Panc1 (cell line): ENCODE results near the gene KLF11. TPM values are rescaled to one million over a fixed set of nuclear protein-coding genes. Genes with fewer than 3 reads are reported as not detected.

Source experiments
- ATAC-seq: fragments of 200-7000 bp; cut with Tn5 transposase; 2 replicates; pipeline ENCODE4 v1.9.1; 2020; ENCODE audit warnings: mild to moderate bottlenecking, moderate library complexity
- BruUV-seq: library from RNA; stranded (reverse); fragments of 400-500 nt; replicated peaks from 2 replicates; lab custom pipeline; 2021; lab: Mats Ljungman, UMichigan
- CTCF ChIA-PET: fragments of 300-600 bp; sonication (Branson Sonifier 250); formaldehyde crosslinking; loops from one replicate; lab custom pipeline; 2022; ENCODE audit warnings: antibody characterized with exemption; lab: Charles Lee
- POLR2A ChIA-PET: fragments of 300-600 bp; sonication (Branson Sonifier 250); formaldehyde crosslinking; loops from one replicate; lab custom pipeline; 2022; ENCODE audit warnings: antibody characterized with exemption; lab: Charles Lee
- DNase-seq: peaks from one replicate; pipeline ENCODE4 v3.0.0-alpha.2; 2010; ENCODE audit warnings: low read depth, low spot score
- H3K27ac ChIP-seq: 2 replicates; pipeline ENCODE4 v1.5.1; 2011; ENCODE audit warnings: mild to moderate bottlenecking, low read length, inconsistent platforms
- H3K27me3 ChIP-seq: fragments of 200-500 bp; sonication (Bioruptor generic); 2 replicates; pipeline ENCODE4 v1.6.0; 2014; ENCODE audit warnings: low read length, inconsistent platforms; ENCODE audit not compliant: control insufficient read depth, insufficient read depth
- H3K36me3 ChIP-seq: fragments of 200-500 bp; sonication (Bioruptor generic); 2 replicates; pipeline ENCODE4 v1.5.1; 2014; ENCODE audit warnings: inconsistent platforms, mild to moderate bottlenecking, low read length, moderate library complexity; ENCODE audit not compliant: control insufficient read depth, insufficient read depth
- H3K4me1 ChIP-seq: 2 replicates; pipeline ENCODE4 v1.5.1; 2011; ENCODE audit warnings: inconsistent platforms, mild to moderate bottlenecking, low read length, moderate library complexity; ENCODE audit not compliant: control insufficient read depth, insufficient read depth
- H3K4me3 ChIP-seq, 2 experiments: 2 replicates each; pipeline ENCODE4 v1.5.1; 2011 to 2012; ENCODE audit warnings: low read depth in 2 of 2, low read length in 2 of 2, mild to moderate bottlenecking in 2 of 2, inconsistent platforms in 1 of 2, moderate library complexity in 1 of 2
- H3K9me3 ChIP-seq: fragments of 200-500 bp; sonication (Bioruptor generic); 2 replicates; pipeline ENCODE4 v1.5.1; 2014; ENCODE audit warnings: low read depth, mild to moderate bottlenecking, inconsistent platforms, low read length, moderate library complexity; ENCODE audit not compliant: control insufficient read depth, insufficient read depth
- POLR2AphosphoS5 ChIP-seq: IDR thresholded peaks from 2 replicates; pipeline ENCODE4 v1.6.1; 2012; ENCODE audit warnings: mild to moderate bottlenecking, low read depth, low read length, moderate library complexity
- SIN3A ChIP-seq: IDR thresholded peaks from 2 replicates; pipeline ENCODE4 v1.6.1; 2012; ENCODE audit warnings: low read depth, mild to moderate bottlenecking, low read length, moderate library complexity, borderline replicate concordance; ENCODE audit not compliant: insufficient read depth
- TCF7L2 ChIP-seq: IDR thresholded peaks from 2 replicates; pipeline ENCODE4 v1.6.1; 2011; ENCODE audit warnings: mild to moderate bottlenecking, low read depth, low read length, inconsistent platforms
- in situ Hi-C: cut with HindIII; loops from 2 replicates; pipeline ENCODE4 v1.10.0; 2016; ENCODE audit warnings: low sequenced_read_pairs, low pct_unique_long_range_greater_than_20kb
- intact Hi-C: fragments of 100-400 bp; cut with micrococcal nuclease; formaldehyde crosslinking; loops from one replicate; pipeline ENCODE4 v1.10.0; 2022; ENCODE audit not compliant: unreplicated experiment
- total RNA-seq: library from RNA; stranded (reverse); gene quantifications from one replicate; pipeline ENCODE4 v1.2.1, GENCODE V29; 2021; ENCODE audit not compliant: unreplicated experiment
- TF ChIP-seq, protein P1 (sequence below): fragments of 450-650 bp; IDR thresholded peaks from 2 replicates; pipeline ENCODE4 v1.5.1; 2017; ENCODE audit warnings: mild to moderate bottlenecking
- TF ChIP-seq, protein P2 (sequence below), 2 experiments: IDR thresholded peaks; 2 replicates each; pipeline ENCODE4 v1.6.1; 2011 to 2012; ENCODE audit warnings: low read depth in 2 of 2, control low read depth in 1 of 2, low read length in 1 of 2, mild to moderate bottlenecking in 1 of 2, moderate library complexity in 1 of 2; ENCODE audit not compliant: insufficient read depth in 1 of 2

KLF11 gene
- total RNA-seq, 1 experiment from 2014 or later = 23.7 TPM

DNA sequence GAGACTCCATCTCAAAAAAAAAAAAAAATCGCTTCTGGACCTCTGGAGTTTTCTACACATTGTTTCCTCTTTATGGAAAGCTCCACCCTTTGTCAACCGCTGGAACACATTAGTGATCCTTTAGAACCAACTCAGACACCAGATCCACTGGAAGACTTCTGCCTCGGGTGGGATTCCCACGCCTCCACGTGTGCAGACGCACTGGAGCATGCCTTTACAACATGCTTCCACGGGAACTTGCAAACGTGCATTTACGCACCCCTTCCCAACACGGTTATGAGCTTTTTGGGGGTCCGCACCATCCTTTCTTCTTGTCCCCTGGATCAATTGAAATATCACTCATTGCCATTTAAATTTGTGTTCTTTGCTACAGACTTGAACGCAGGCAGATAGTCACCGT lies 31.8 kb downstream of the KLF11 start:
- TF ChIP-seq, protein P1, sequence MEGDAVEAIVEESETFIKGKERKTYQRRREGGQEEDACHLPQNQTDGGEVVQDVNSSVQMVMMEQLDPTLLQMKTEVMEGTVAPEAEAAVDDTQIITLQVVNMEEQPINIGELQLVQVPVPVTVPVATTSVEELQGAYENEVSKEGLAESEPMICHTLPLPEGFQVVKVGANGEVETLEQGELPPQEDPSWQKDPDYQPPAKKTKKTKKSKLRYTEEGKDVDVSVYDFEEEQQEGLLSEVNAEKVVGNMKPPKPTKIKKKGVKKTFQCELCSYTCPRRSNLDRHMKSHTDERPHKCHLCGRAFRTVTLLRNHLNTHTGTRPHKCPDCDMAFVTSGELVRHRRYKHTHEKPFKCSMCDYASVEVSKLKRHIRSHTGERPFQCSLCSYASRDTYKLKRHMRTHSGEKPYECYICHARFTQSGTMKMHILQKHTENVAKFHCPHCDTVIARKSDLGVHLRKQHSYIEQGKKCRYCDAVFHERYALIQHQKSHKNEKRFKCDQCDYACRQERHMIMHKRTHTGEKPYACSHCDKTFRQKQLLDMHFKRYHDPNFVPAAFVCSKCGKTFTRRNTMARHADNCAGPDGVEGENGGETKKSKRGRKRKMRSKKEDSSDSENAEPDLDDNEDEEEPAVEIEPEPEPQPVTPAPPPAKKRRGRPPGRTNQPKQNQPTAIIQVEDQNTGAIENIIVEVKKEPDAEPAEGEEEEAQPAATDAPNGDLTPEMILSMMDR = no peak
- TF ChIP-seq, protein P2, sequence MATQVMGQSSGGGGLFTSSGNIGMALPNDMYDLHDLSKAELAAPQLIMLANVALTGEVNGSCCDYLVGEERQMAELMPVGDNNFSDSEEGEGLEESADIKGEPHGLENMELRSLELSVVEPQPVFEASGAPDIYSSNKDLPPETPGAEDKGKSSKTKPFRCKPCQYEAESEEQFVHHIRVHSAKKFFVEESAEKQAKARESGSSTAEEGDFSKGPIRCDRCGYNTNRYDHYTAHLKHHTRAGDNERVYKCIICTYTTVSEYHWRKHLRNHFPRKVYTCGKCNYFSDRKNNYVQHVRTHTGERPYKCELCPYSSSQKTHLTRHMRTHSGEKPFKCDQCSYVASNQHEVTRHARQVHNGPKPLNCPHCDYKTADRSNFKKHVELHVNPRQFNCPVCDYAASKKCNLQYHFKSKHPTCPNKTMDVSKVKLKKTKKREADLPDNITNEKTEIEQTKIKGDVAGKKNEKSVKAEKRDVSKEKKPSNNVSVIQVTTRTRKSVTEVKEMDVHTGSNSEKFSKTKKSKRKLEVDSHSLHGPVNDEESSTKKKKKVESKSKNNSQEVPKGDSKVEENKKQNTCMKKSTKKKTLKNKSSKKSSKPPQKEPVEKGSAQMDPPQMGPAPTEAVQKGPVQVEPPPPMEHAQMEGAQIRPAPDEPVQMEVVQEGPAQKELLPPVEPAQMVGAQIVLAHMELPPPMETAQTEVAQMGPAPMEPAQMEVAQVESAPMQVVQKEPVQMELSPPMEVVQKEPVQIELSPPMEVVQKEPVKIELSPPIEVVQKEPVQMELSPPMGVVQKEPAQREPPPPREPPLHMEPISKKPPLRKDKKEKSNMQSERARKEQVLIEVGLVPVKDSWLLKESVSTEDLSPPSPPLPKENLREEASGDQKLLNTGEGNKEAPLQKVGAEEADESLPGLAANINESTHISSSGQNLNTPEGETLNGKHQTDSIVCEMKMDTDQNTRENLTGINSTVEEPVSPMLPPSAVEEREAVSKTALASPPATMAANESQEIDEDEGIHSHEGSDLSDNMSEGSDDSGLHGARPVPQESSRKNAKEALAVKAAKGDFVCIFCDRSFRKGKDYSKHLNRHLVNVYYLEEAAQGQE (IDR thresholded peaks at IDR 0.05; ENCODE audit: insufficient read depth in 1 of 2, low read depth in 2 of 2, low read length in 1 of 2) = no peak
- no peak for TF ChIP-seq SIN3A
- no peak for TF ChIP-seq TCF7L2
- no peak overlapping the region for H3K27ac ChIP-seq
- ChIA-PET CTCF (interaction anchor here (0.6 to 0.7 kb wide), 2 partner anchors 46 to 332 kb away, joined by 3 to 10 read pairs; no protein-coding TSS in a partner anchor), POLR2A (no interaction called here)
- H3K9me3 ChIP-seq = no peaks in the 10 kb centered on the region
- ATAC-seq (no peak), DNase-seq (no peak)
- in situ Hi-C loops (no loop called here), intact Hi-C loops (loop anchor here (10.0 kb wide), 1 partner anchor 50 kb away; the partner anchor contains the start of gene RRM2)
- BruUV-seq = no TSS peak
- no peaks in the 10 kb centered on the region for H3K36me3 ChIP-seq
- H3K4me1 ChIP-seq = peaks cover 39% of the 10 kb centered on the region
- H3K4me3 ChIP-seq = no peak overlapping the region
- H3K27me3 ChIP-seq = no peaks in the 10 kb centered on the region

- intact Hi-C loops (loop anchor here (10.0 kb wide), 1 partner anchor 49 kb away; the partner anchor contains the start of gene RRM2), in situ Hi-C loops (no loop called here)
- ATAC-seq (no peak), DNase-seq (no peak)
- Histone ChIP-seq H3K4me1 (peaks cover 40% of the 10 kb centered on the region), H3K9me3 (no peaks in the 10 kb centered on the region), H3K27me3 (no peaks in the 10 kb centered on the region), H3K27ac (no peak overlapping the region), H3K4me3 (no peak overlapping the region), H3K36me3 (no peaks in the 10 kb centered on the region)
- POLR2A ChIA-PET = interaction anchor here (0.6 kb wide), 1 partner anchor 228 kb away, joined by 5 read pairs; no protein-coding TSS in a partner anchor
- no TSS peak for BruUV-seq
- no peak for TF ChIP-seq TCF7L2
- TF ChIP-seq, protein P2 (IDR thresholded peaks at IDR 0.05; ENCODE audit: insufficient read depth in 1 of 2, low read depth in 2 of 2, low read length in 1 of 2) = no peak
- TF ChIP-seq, protein P1 = no peak
- no peak for TF ChIP-seq POLR2AphosphoS5
- no peak for TF ChIP-seq SIN3A
- CTCF ChIA-PET = interaction anchor here (0.6 kb wide), 1 partner anchor 332 kb away, joined by 3 read pairs; no protein-coding TSS in a partner anchor
These were observed 32.3 kb downstream of the KLF11 start for GRCh38 chr2:10075571-10076209.
